H54 (cell line): Measurements from ENCODE around the gene ADH5.
"Not testable (repeated sequence)": the region's sequence is repeated elsewhere in the genome, so short reads cannot be mapped to it uniquely, and the experiment has no call there.

Experiments
- DNase-seq: peaks from one replicate; pipeline ENCODE4 v3.0.0; 2011; ENCODE audit warnings: low spot score, mixed read lengths; ENCODE audit not compliant: insufficient read length
- FAIRE-seq: peaks from 3 replicates; lab custom pipeline; 2011; peaks lifted over from hg19 to GRCh38; lab: Jason Lieb, UNC
- POLR2A ChIP-seq: IDR thresholded peaks from 2 replicates; pipeline ENCODE4 v1.6.1; 2011; ENCODE audit warnings: low read depth, mild to moderate bottlenecking, low read length

ADH5 gene

GRCh38 chr4:99029852-99030251 lies 58.7 kb downstream of the ADH5 start:
- DNase-seq (no peak), FAIRE-seq (no peak)
- no peak for TF ChIP-seq POLR2A

- TF ChIP-seq POLR2A: no peak
- no peak for DNase-seq
- no peak for FAIRE-seq
These were observed 59.4 kb downstream of the ADH5 start for GRCh38 chr4:99029018-99029735.

GRCh38 chr4:99028187-99028586 lies 60.4 kb downstream of the ADH5 start:
- FAIRE-seq (no peak), DNase-seq (no peak)
- no peak for TF ChIP-seq POLR2A

- DNase-seq (no peak), FAIRE-seq (no peak)
- no peak for TF ChIP-seq POLR2A
These were observed 61.3 kb downstream of the ADH5 start for GRCh38 chr4:99027304-99027703.

GRCh38 chr4:99025506-99025905 lies 63.1 kb downstream of the ADH5 start:
- DNase-seq (no peak), FAIRE-seq (no peak)
- no peak for TF ChIP-seq POLR2A

- no peak for FAIRE-seq
- TF ChIP-seq POLR2A: no peak
- DNase-seq: no peak
These were observed 63.9 kb downstream of the ADH5 start for GRCh38 chr4:99024481-99025275.

GRCh38 chr4:99023800-99024251 lies 64.8 kb downstream of the ADH5 start:
- DNase-seq, FAIRE-seq: not testable (repeated sequence)

GRCh38 chr4:99022566-99022965 lies 66.0 kb downstream of the ADH5 start:
- no peak for DNase-seq
- FAIRE-seq: no peak
- no peak for TF ChIP-seq POLR2A

GRCh38 chr4:99021386-99021785 lies 67.2 kb downstream of the ADH5 start:
- FAIRE-seq (no peak), DNase-seq (no peak)
- TF ChIP-seq POLR2A: no peak
